Vagina (tissue), 2 donors: ENCODE data around the gene NBL1.

ENCODE experiments used
- CTCF ChIP-seq, 3 experiments: fragments of 450-650 bp in 2 of 3; fragments of 200-600 bp in 1 of 3; sonication (generic) in 1 of 3; IDR thresholded peaks; one replicate each; pipeline ENCODE4 v1.5.1; 2017 to 2019; ENCODE audit warnings: antibody characterized with exemption in 3 of 3, mild to moderate bottlenecking in 2 of 3, moderate library complexity in 2 of 3
- POLR2A ChIP-seq, 2 donors: fragments of 450-650 bp; IDR thresholded peaks; one replicate each; pipeline ENCODE4 v1.6.1; 2017; ENCODE audit warnings: antibody characterized with exemption in 2 of 2, mild to moderate bottlenecking in 2 of 2, moderate library complexity in 2 of 2

- TF ChIP-seq POLR2A (IDR thresholded peaks at IDR 0.05), result no peak
- no peak for TF ChIP-seq CTCF (IDR thresholded peaks at IDR 0.05)
Measured at GRCh38 chr1:19620786-19621185, 23.3 kb upstream of the NBL1 start.
